IMR-90 (cell line): Measurements from ENCODE around the gene GFER. TPM values are rescaled to one million over a fixed set of nuclear protein-coding genes. Genes with fewer than 3 reads are reported as not detected.

Source experiments
- ATAC-seq: fragments of 200-7000 bp; cut with Tn5 transposase; 2 replicates; pipeline ENCODE4 v1.9.1; 2020; ENCODE audit warnings: low read depth, mild to moderate bottlenecking, moderate library complexity
- BruUV-seq: library from RNA; stranded (reverse); fragments of 400-500 nt; replicated peaks from 2 replicates; lab custom pipeline; 2021; lab: Mats Ljungman, UMichigan
- CTCF ChIA-PET: fragments of 300-600 bp; formaldehyde crosslinking; extraction: SDS; loops from one replicate; lab custom pipeline; 2021; ENCODE audit warnings: antibody characterized with exemption; lab: Yijun Ruan, JAX
- POLR2A ChIA-PET: fragments of 300-600 bp; sonication (Branson Sonifier 250); formaldehyde crosslinking; loops from one replicate; lab custom pipeline; 2022; ENCODE audit warnings: antibody characterized with exemption; ENCODE audit not compliant: unreplicated experiment; lab: Charles Lee
- DNase-seq: peaks from one replicate; pipeline ENCODE4 v3.0.0; 2013
- H2AFZ ChIP-seq: replicated peaks from 2 replicates; pipeline ENCODE3; 2013; ENCODE audit warnings: low read length, mild to moderate bottlenecking; ENCODE audit not compliant: poor library complexity
- H2AK5ac ChIP-seq: 2 replicates; pipeline ENCODE4 v1.6.1; 2013; ENCODE audit warnings: low read depth, low read length, inconsistent platforms
- H2AK9ac ChIP-seq: replicated peaks from 2 replicates; pipeline ENCODE3; 2013; ENCODE audit warnings: mild to moderate bottlenecking, low read depth, low read length, moderate library complexity; ENCODE audit not compliant: poor library complexity
- H2BK120ac ChIP-seq: 2 replicates; pipeline ENCODE4 v1.6.1; 2013; ENCODE audit warnings: low read depth, low read length, inconsistent platforms
- H2BK15ac ChIP-seq: 3 replicates; pipeline ENCODE4 v1.6.1; 2013; ENCODE audit warnings: low read depth, low read length, inconsistent platforms
- H2BK20ac ChIP-seq: 2 replicates; pipeline ENCODE4 v1.6.1; 2013; ENCODE audit warnings: low read depth, mild to moderate bottlenecking, inconsistent platforms, low read length, moderate library complexity
- H2BK5ac ChIP-seq: 2 replicates; pipeline ENCODE4 v1.6.1; 2013; ENCODE audit warnings: mild to moderate bottlenecking, low read depth, low read length, inconsistent platforms; ENCODE audit not compliant: poor library complexity, severe bottlenecking
- H3K14ac ChIP-seq: replicated peaks from 2 replicates; pipeline ENCODE4 v1.6.1; 2013; ENCODE audit warnings: low read depth, low read length, inconsistent platforms
- H3K18ac ChIP-seq: 2 replicates; pipeline ENCODE4 v1.6.1; 2013; ENCODE audit warnings: low read depth, low read length, control low read depth
- H3K23ac ChIP-seq: 2 replicates; pipeline ENCODE4 v1.6.1; 2013; ENCODE audit warnings: low read depth, low read length, inconsistent platforms
- H3K27ac ChIP-seq: 2 replicates; pipeline ENCODE4 v1.5.1; 2013; ENCODE audit warnings: mild to moderate bottlenecking, control low read depth, low read length; ENCODE audit not compliant: insufficient read depth
- H3K27me3 ChIP-seq: 2 replicates; pipeline ENCODE4 v1.6.1; 2013; ENCODE audit warnings: low read length; ENCODE audit not compliant: control insufficient read depth, insufficient read depth
- H3K36me3 ChIP-seq: 2 replicates; pipeline ENCODE4 v1.6.1; 2013; ENCODE audit warnings: low read length, mixed read lengths; ENCODE audit not compliant: control insufficient read depth, insufficient read depth
- H3K4ac ChIP-seq: 2 replicates; pipeline ENCODE4 v1.6.1; 2013; ENCODE audit warnings: low read depth, low read length, inconsistent platforms
- H3K4me1 ChIP-seq: 2 replicates; pipeline ENCODE4 v1.6.1; 2013; ENCODE audit warnings: low read length, mixed read lengths; ENCODE audit not compliant: control insufficient read depth, insufficient read depth
- H3K4me2 ChIP-seq: 2 replicates; pipeline ENCODE4 v1.6.1; 2013; ENCODE audit warnings: low read depth, mild to moderate bottlenecking, control low read depth, low read length, moderate library complexity
- H3K4me3 ChIP-seq: 2 replicates; pipeline ENCODE4 v1.5.1; 2013; ENCODE audit warnings: low read depth, mild to moderate bottlenecking, control low read depth, low read length, moderate library complexity; ENCODE audit not compliant: insufficient read depth
- H3K56ac ChIP-seq: 2 replicates; pipeline ENCODE4 v1.6.1; 2013; ENCODE audit warnings: low read length, inconsistent platforms; ENCODE audit not compliant: insufficient read depth; ENCODE audit errors: extremely low read depth
- H3K79me1 ChIP-seq, 2 experiments: 2 replicates each; pipeline ENCODE4 v1.6.1; 2013; ENCODE audit warnings: low read length in 2 of 2, inconsistent platforms in 1 of 2, low read depth in 1 of 2
- H3K9ac ChIP-seq: 2 replicates; pipeline ENCODE4 v1.6.1; 2013; ENCODE audit warnings: low read depth, low read length, control low read depth
- H3K9me1 ChIP-seq: 2 replicates; pipeline ENCODE4 v1.6.1; 2013; ENCODE audit warnings: low read length, inconsistent platforms; ENCODE audit not compliant: insufficient read depth
- H3K9me3 ChIP-seq: 2 replicates; pipeline ENCODE4 v1.6.1; 2013; ENCODE audit warnings: low read length; ENCODE audit not compliant: control insufficient read depth, insufficient read depth
- H4K20me1 ChIP-seq: 2 replicates; pipeline ENCODE4 v1.6.1; 2013; ENCODE audit warnings: low read length, inconsistent platforms; ENCODE audit not compliant: insufficient read depth
- H4K5ac ChIP-seq: 2 replicates; pipeline ENCODE4 v1.6.1; 2013; ENCODE audit warnings: mild to moderate bottlenecking, low read depth, low read length, control low read depth
- H4K8ac ChIP-seq, 2 experiments: 2 replicates each; pipeline ENCODE4 v1.6.1; 2013; ENCODE audit warnings: low read depth in 2 of 2, low read length in 2 of 2, control low read depth in 1 of 2, inconsistent platforms in 1 of 2
- H4K91ac ChIP-seq: 2 replicates; pipeline ENCODE4 v1.6.1; 2013; ENCODE audit warnings: low read depth, low read length, inconsistent platforms; ENCODE audit not compliant: insufficient read depth
- BHLHE40 ChIP-seq: fragments of 150-350 bp; IDR thresholded peaks from 2 replicates; pipeline ENCODE4 v1.6.1; 2016; ENCODE audit warnings: mild to moderate bottlenecking, low read depth, low read length
- CEBPB ChIP-seq: IDR thresholded peaks from 2 replicates; pipeline ENCODE4 v1.6.1; 2012; ENCODE audit warnings: low read depth, low read length, improper control_type of control experiment
- CHD1 ChIP-seq: IDR thresholded peaks from 2 replicates; pipeline ENCODE4 v1.6.1; 2012; ENCODE audit warnings: low read depth, low read length, improper control_type of control experiment
- FOS ChIP-seq: fragments of 150-350 bp; IDR thresholded peaks from 2 replicates; pipeline ENCODE4 v1.6.1; 2016; ENCODE audit warnings: low read depth, low read length
- MAFK ChIP-seq: IDR thresholded peaks from 2 replicates; pipeline ENCODE4 v1.6.1; 2012; ENCODE audit warnings: low read depth, low read length, improper control_type of control experiment
- MAZ ChIP-seq: IDR thresholded peaks from 2 replicates; pipeline ENCODE4 v1.6.1; 2012; ENCODE audit warnings: low read depth, mild to moderate bottlenecking, low read length, improper control_type of control experiment, moderate library complexity, borderline replicate concordance
- MXI1 ChIP-seq: IDR thresholded peaks from 2 replicates; pipeline ENCODE4 v1.6.1; 2012; ENCODE audit warnings: low read depth, mild to moderate bottlenecking, low read length, moderate library complexity, borderline replicate concordance
- NFE2L2 ChIP-seq: fragments of 150-350 bp; IDR thresholded peaks from 2 replicates; pipeline ENCODE4 v1.6.1; 2016; ENCODE audit warnings: low read depth, mild to moderate bottlenecking, low read length
- POLR2A ChIP-seq: IDR thresholded peaks from 2 replicates; pipeline ENCODE4 v1.6.1; 2012; ENCODE audit warnings: mild to moderate bottlenecking, low read depth, low read length
- RAD21 ChIP-seq: IDR thresholded peaks from 2 replicates; pipeline ENCODE4 v1.6.1; 2012; ENCODE audit warnings: low read length, improper control_type of control experiment
- RCOR1 ChIP-seq: IDR thresholded peaks from 2 replicates; pipeline ENCODE4 v1.6.1; 2012; ENCODE audit warnings: mild to moderate bottlenecking, low read length, improper control_type of control experiment; ENCODE audit not compliant: insufficient replicate concordance
- RFX5 ChIP-seq: IDR thresholded peaks from 2 replicates; pipeline ENCODE4 v1.8.0; 2012; ENCODE audit warnings: low read depth, mild to moderate bottlenecking, low read length, moderate library complexity
- SMC3 ChIP-seq: fragments of 150-350 bp; IDR thresholded peaks from 2 replicates; pipeline ENCODE4 v1.6.1; 2016; ENCODE audit warnings: low read depth, mild to moderate bottlenecking, antibody characterized with exemption, low read length, moderate library complexity
- WGBS, 2 experiments: methylation state at CpG; one replicate each; pipeline versions ENCODE4 v1.1.5 to v1.1.7; 2013; ENCODE audit warnings: missing lambda C conversion rate in 2 of 2; ENCODE audit not compliant: insufficient read length in 1 of 2; ENCODE audit errors: extremely low coverage in 2 of 2; 5-methylcytosine and 5-hydroxymethylcytosine counted together
- dilution Hi-C: fragments of 300-500 bp; cut with HindIII; formaldehyde crosslinking; loops from one replicate; pipeline ENCODE4 v1.14.3; 2018; ENCODE audit warnings: low sequenced_read_pairs; ENCODE audit not compliant: unreplicated experiment
- in situ Hi-C: fragments of 300-500 bp; cut with MboI; formaldehyde crosslinking; loops from 3 replicates; pipeline ENCODE4 v1.14.3; 2019; ENCODE audit warnings: low sequenced_read_pairs, inconsistent platforms, mixed read lengths
- intact Hi-C: fragments of 100-400 bp; cut with micrococcal nuclease; formaldehyde crosslinking; loops from 2 replicates; pipeline ENCODE4 v1.10.0; 2022
- polyA plus RNA-seq, 3 experiments: library from polyadenylated mRNA; depleted of rRNA; stranded (reverse); fragments of >200 nt; gene quantifications; 2 replicates each; pipeline ENCODE4 v1.2.3, GENCODE V29; 2012; ENCODE audit warnings: low replicate concordance in 1 of 3
- total RNA-seq: library from RNA; depleted of rRNA; stranded (reverse); fragments of >200 nt; gene quantifications from 2 replicates; pipeline ENCODE4 v1.2.3, GENCODE V29; 2012
- TF ChIP-seq, protein P1 (sequence below): conservative IDR thresholded peaks from 2 replicates; pipeline ENCODE4 v1.5.1; 2012; ENCODE audit warnings: mild to moderate bottlenecking, low read depth, low read length, improper control_type of control experiment
- TF ChIP-seq, protein P2 (sequence below): fragments of 150-350 bp; IDR thresholded peaks from 2 replicates; pipeline ENCODE4 v1.6.1; 2016; ENCODE audit warnings: low read depth, mild to moderate bottlenecking, low read length, moderate library complexity, borderline replicate concordance
- TF ChIP-seq, protein P3 (sequence below): fragments of 150-350 bp; IDR thresholded peaks from 2 replicates; pipeline ENCODE4 v1.6.1; 2017; ENCODE audit warnings: mild to moderate bottlenecking, antibody characterized with exemption, low read length, low read depth

Gene GFER
- total and polyA plus RNA-seq, 2 of the 4 experiments (the other 2 are of a cell fraction): 6.8 to 19.8 TPM

DNA sequence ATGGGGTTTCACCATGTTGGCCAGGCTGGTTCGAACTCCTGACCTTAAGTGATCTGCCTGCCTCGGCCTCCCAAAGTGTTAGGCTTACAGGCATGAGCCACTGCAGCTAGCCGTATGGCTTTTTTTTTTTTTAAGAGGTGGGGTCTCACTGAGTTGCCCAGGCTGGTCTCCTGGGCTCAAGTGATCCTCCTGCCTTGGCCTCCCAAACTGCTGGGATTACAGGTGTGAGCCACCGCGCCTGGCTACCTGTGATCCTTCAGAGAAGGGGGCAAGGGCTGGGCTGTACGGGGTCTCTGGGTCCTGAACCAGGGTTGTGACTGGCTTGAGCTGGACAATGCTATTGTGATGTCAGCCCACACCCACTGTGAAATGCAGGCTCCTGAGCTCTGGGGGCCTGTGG, 17.5 kb upstream of the GFER start, which contains the start of gene RNF151:
Gene RNF151, plus strand, starts transcription at position 397 of the 400 bp plus-strand sequence. CDS start 26 bp downstream, outside the sequence.
- TF ChIP-seq RCOR1: no peak
- TF ChIP-seq CHD1: no peak
- TF ChIP-seq RFX5: no peak
- TF ChIP-seq MAZ: no peak
- TF ChIP-seq CEBPB: no peak
- TF ChIP-seq SMC3: no peak
- no peak for TF ChIP-seq POLR2A
- TF ChIP-seq, protein P1, sequence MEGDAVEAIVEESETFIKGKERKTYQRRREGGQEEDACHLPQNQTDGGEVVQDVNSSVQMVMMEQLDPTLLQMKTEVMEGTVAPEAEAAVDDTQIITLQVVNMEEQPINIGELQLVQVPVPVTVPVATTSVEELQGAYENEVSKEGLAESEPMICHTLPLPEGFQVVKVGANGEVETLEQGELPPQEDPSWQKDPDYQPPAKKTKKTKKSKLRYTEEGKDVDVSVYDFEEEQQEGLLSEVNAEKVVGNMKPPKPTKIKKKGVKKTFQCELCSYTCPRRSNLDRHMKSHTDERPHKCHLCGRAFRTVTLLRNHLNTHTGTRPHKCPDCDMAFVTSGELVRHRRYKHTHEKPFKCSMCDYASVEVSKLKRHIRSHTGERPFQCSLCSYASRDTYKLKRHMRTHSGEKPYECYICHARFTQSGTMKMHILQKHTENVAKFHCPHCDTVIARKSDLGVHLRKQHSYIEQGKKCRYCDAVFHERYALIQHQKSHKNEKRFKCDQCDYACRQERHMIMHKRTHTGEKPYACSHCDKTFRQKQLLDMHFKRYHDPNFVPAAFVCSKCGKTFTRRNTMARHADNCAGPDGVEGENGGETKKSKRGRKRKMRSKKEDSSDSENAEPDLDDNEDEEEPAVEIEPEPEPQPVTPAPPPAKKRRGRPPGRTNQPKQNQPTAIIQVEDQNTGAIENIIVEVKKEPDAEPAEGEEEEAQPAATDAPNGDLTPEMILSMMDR: no peak
- no peak for TF ChIP-seq FOS
- no peak for TF ChIP-seq RAD21
- TF ChIP-seq BHLHE40: no peak
- TF ChIP-seq, protein P2, sequence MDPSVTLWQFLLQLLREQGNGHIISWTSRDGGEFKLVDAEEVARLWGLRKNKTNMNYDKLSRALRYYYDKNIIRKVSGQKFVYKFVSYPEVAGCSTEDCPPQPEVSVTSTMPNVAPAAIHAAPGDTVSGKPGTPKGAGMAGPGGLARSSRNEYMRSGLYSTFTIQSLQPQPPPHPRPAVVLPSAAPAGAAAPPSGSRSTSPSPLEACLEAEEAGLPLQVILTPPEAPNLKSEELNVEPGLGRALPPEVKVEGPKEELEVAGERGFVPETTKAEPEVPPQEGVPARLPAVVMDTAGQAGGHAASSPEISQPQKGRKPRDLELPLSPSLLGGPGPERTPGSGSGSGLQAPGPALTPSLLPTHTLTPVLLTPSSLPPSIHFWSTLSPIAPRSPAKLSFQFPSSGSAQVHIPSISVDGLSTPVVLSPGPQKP: no peak
- TF ChIP-seq MAFK: no peak
- no peak for TF ChIP-seq MXI1
- no peak for TF ChIP-seq NFE2L2
- TF ChIP-seq, protein P3, sequence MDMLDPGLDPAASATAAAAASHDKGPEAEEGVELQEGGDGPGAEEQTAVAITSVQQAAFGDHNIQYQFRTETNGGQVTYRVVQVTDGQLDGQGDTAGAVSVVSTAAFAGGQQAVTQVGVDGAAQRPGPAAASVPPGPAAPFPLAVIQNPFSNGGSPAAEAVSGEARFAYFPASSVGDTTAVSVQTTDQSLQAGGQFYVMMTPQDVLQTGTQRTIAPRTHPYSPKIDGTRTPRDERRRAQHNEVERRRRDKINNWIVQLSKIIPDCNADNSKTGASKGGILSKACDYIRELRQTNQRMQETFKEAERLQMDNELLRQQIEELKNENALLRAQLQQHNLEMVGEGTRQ: no peak
- 100% methylated on average over 2 of the region's 6 CpGs; no CpG with 5 or more reads in 1 of the 2 experiments for WGBS, 2 experiments
- Histone ChIP-seq H4K8ac (peak within 1 kb of the TSS; percentile 73 to 90; a peak in 2 of 4 replicates), H3K9ac (peak within 1 kb of the TSS; percentile 93), H2BK15ac (no peak within 1 kb of the TSS), H3K9me3 (no peaks in the 10 kb centered on the region), H3K23ac (no peak within 1 kb of the TSS), H4K20me1 (peaks cover 32% of the 10 kb centered on the region), H3K4me3 (peak within 1 kb of the TSS; percentile 87), H3K4me2 (peak within 1 kb of the TSS; percentile 100), H2AK9ac (peak within 1 kb of the TSS; percentile 44), H3K18ac (no peak within 1 kb of the TSS), H3K79me1 (peaks cover 9 to 46% of the 10 kb centered on the region in 2 experiments), H3K27ac (peak within 1 kb of the TSS; percentile 92), H3K4ac (peak within 1 kb of the TSS; percentile 95; the same call in 1 of the 2 replicates), H4K91ac (no peak within 1 kb of the TSS), H3K4me1 (peaks cover 10% of the 10 kb centered on the region), H3K56ac (no peak within 1 kb of the TSS), H4K5ac (no peak within 1 kb of the TSS), H3K36me3 (peaks cover 22% of the 10 kb centered on the region), H3K27me3 (no peaks in the 10 kb centered on the region), H2AFZ (peak within 1 kb of the TSS; percentile 6), H2AK5ac (no peak within 1 kb of the TSS), H3K9me1 (peaks cover 3% of the 10 kb centered on the region; the same call in 1 of the 2 replicates), H3K14ac (no peak within 1 kb of the TSS), H2BK20ac (no peak within 1 kb of the TSS), H2BK5ac (no peak within 1 kb of the TSS), H2BK120ac (no peak within 1 kb of the TSS)
- ChIA-PET CTCF (no interaction called here), POLR2A (no interaction called here)
- BruUV-seq: no TSS peak
- intact Hi-C loops (no loop called here), in situ Hi-C loops (no loop called here), dilution Hi-C loops (no loop called here)
- ATAC-seq (no peak), DNase-seq (no peak)
